ENCODE measurements around the gene TNFRSF19. TPM values are rescaled to one million over a fixed set of nuclear protein-coding genes. Genes with fewer than 3 reads are reported as not detected.
A peak's percentile ranks its signal among the peaks of the same experiment; 100 is the strongest.

The TNFRSF19 gene
- total and polyA plus RNA-seq, 2 of the 13 experiments (the other 11 are each of a cell fraction or from before 2014, with no cell fraction given): 75.3 to 77.7 TPM

GRCh38 chr13:23579072-23579895, 9.1 kb downstream of the TNFRSF19 start (continued):
- TF ChIP-seq ZBTB21 (CRISPR knock-in tag; IDR thresholded peaks at IDR 0.05) (no peak), ZNF430 (CRISPR knock-in tag; IDR thresholded peaks at IDR 0.05) (no peak), KLF12 (CRISPR knock-in tag; IDR thresholded peaks at IDR 0.05; ENCODE audit: borderline replicate concordance) (no peak), ZNF24 (IDR thresholded peaks at IDR 0.05) (no peak), CSRNP2 (CRISPR knock-in tag; conservative IDR thresholded peaks at IDR 0.05; ENCODE audit: low read depth) (no peak), DBP (CRISPR knock-in tag; IDR thresholded peaks at IDR 0.05; ENCODE audit: not compliant biosample characterization) (no peak), GMEB1 (CRISPR knock-in tag; IDR thresholded peaks at IDR 0.05; ENCODE audit: borderline replicate concordance) (peak; percentile 54), POLR2A (IDR thresholded peaks at IDR 0.05; ENCODE audit: insufficient read depth in 1 of 2, low read depth in 2 of 2, low read length in 2 of 2) (peak in 1 of 2 experiments; percentile 77; a peak in 3 of 4 replicates), ZBTB25 (CRISPR knock-in tag; IDR thresholded peaks at IDR 0.05) (no peak), KAT8 (CRISPR knock-in tag; IDR thresholded peaks at IDR 0.05) (0 out of 2 replicates have a peak, but pooled peaks have one; percentile 11), LRRFIP1 (CRISPR knock-in tag; conservative IDR thresholded peaks at IDR 0.05) (no peak), SRF (IDR thresholded peaks at IDR 0.05; ENCODE audit: low read depth, low read length) (no peak), TCF7L2 (IDR thresholded peaks at IDR 0.05; ENCODE audit: low read depth, low read length) (no peak), IRX3 (CRISPR knock-in tag; IDR thresholded peaks at IDR 0.05; ENCODE audit: borderline replicate concordance, low read depth) (0 out of 2 replicates have a peak, but pooled peaks have one; percentile 56), ZNF33A (CRISPR knock-in tag; IDR thresholded peaks at IDR 0.05; ENCODE audit: borderline replicate concordance) (no peak), MEIS2 (CRISPR knock-in tag; IDR thresholded peaks at IDR 0.05) (peak; percentile 23; the same call in 1 of the 2 replicates), ZNF431 (CRISPR knock-in tag; IDR thresholded peaks at IDR 0.05; ENCODE audit: borderline replicate concordance, low read depth) (no peak), CBX5 (CRISPR knock-in tag; IDR thresholded peaks at IDR 0.05; ENCODE audit: borderline replicate concordance) (no peak), ATF7 (IDR thresholded peaks at IDR 0.05) (no peak), ATF7 (CRISPR knock-in tag; IDR thresholded peaks at IDR 0.05) (no peak), HMGA1 (CRISPR knock-in tag; conservative IDR thresholded peaks at IDR 0.05) (no peak), EHMT2 (IDR thresholded peaks at IDR 0.05; ENCODE audit: borderline replicate concordance, low read depth, low read length) (no peak), ZNF790 (CRISPR knock-in tag; IDR thresholded peaks at IDR 0.05; ENCODE audit: borderline replicate concordance) (no peak)
